ENCODE measurements around the gene CERS1.
"Not testable (repeated sequence)": the region's sequence is repeated elsewhere in the genome, so short reads cannot be mapped to it uniquely, and the experiment has no call there.

CERS1 gene

GRCh38 chr19:18931316-18932162, 35.6 kb upstream of the CERS1 start:
- FAIRE-seq, result no peak
- DNase-seq (ENCODE audit: insufficient read length), result no peak
- TF ChIP-seq TAF1 (IDR thresholded peaks at IDR 0.05; ENCODE audit: borderline replicate concordance, low read depth, low read length) (no peak), POLR2AphosphoS5 (IDR thresholded peaks at IDR 0.05; ENCODE audit: low read depth, low read length) (no peak), POLR2A (IDR thresholded peaks at IDR 0.05; ENCODE audit: low read depth, low read length) (no peak)

GRCh38 chr19:18929311-18929710, 33.4 kb upstream of the CERS1 start:
- peak; percentile 34; the same call in 1 of the 2 replicates for TF ChIP-seq POLR2AphosphoS5 (IDR thresholded peaks at IDR 0.05; ENCODE audit: low read depth, low read length)
- no peak for TF ChIP-seq POLR2A (IDR thresholded peaks at IDR 0.05; ENCODE audit: low read depth, low read length)
- no peak for TF ChIP-seq TAF1 (IDR thresholded peaks at IDR 0.05; ENCODE audit: borderline replicate concordance, low read depth, low read length)
- FAIRE-seq, result no peak
- no peak for DNase-seq (ENCODE audit: insufficient read length)

DNA sequence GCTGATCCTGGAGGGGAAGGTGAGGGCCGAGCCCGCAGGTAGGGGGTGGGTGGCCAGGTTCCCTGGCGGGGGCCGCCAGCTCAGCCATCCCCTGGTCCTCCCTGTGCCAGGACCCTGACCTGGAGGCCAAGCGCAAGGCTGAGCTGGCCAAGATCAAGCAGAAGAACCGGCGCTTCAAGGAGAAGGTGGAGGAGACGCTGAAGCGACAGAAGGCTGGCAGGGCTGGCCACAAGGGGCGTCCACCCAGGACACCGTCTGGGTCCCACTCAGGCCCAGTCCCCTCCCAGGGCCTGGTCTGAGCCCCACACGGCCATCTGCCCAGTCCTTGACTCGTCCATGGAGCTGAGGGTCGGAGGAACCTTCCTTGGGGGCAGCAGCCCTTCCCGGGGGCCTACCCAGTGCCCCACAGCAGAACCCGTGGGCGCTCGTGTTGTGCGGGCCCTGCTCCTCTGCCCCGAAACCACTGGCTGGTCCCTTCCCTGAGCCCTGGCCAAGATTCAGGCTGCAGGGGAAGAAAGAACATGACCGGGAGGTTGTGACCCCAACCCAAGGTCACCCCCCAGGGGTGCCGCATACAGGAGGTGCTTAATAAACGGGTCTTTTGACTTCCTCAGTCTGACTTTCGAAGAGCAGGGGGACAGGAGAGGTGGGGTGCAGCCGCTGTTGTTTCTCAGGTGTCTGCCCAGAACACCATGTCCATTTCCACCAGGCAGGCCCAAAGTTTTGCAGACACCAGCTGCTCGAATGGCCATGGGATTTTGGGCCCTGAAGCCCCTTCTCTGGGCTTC, 32.3 kb upstream of the CERS1 start:
- TF ChIP-seq TAF1 (IDR thresholded peaks at IDR 0.05; ENCODE audit: borderline replicate concordance, low read depth, low read length) (no peak), POLR2A (IDR thresholded peaks at IDR 0.05; ENCODE audit: low read depth, low read length) (no peak), POLR2AphosphoS5 (IDR thresholded peaks at IDR 0.05; ENCODE audit: low read depth, low read length) (no peak)
- no peak for FAIRE-seq

DNA sequence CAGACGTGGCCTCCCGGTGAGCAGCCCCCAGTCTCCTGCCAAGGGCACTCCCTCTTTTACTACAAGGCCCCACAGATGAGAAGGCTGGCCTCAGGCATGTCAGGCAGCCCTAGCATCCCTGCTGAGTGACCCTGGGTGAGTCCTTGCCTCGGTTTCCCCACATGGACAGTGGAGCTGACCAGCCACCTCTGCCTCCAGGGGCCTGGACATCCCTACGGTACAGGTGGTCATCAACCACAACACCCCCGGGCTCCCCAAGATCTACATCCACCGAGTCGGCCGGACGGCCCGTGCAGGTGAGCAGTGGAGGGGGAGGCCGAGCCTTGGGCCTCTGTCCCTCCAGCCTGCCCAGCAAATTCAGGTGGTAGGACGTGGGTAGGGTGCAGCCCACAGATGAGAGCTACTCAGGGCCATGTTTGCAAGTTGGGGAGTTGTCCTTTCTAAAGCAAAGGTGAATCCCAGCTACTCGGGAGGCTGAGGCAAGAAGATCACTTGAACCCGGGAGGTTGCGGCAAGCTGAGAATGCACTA, 28.8 kb upstream of the CERS1 start:
- TF ChIP-seq POLR2AphosphoS5 (IDR thresholded peaks at IDR 0.05; ENCODE audit: low read depth, low read length) (no peak), POLR2A (IDR thresholded peaks at IDR 0.05; ENCODE audit: low read depth, low read length) (no peak), TAF1 (IDR thresholded peaks at IDR 0.05; ENCODE audit: borderline replicate concordance, low read depth, low read length) (no peak)
- FAIRE-seq, result no peak

More for the DNA sequence above, 32.3 kb upstream of the CERS1 start:
- no peak for DNase-seq (ENCODE audit: insufficient read length)

DNA sequence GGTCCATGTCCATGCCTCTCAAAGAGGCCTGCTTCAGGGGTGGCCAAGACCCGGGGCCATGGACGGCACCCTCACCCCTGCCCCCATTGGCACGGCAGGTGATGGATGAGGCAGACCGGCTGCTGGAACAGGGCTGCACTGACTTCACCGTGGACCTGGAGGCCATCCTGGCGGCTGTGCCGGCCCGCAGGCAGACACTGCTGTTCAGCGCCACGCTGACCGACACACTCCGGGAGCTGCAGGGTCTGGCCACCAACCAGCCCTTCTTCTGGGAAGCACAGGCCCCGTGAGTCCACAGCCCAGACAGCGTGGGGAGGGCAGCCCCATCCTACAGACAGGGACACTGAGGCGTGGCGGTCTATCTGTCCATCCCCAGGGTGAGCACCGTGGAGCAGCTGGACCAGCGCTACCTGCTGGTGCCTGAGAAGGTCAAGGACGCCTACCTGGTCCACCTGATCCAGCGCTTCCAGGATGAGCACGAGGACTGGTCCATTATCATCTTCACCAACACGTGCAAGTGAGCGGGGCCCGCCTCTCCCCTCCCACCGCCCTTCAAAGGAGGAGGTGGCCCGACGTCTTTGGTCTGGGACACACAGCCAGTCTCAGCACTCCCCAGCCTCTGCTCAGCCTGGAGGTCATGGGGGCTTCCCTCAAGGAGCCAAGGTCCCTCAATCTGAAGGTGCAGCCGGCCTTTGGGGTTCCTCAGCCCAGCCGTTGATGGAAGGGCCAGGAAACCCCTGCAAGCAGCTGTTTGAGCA, 26.4 kb upstream of the CERS1 start:
- FAIRE-seq (no peak), DNase-seq (ENCODE audit: insufficient read length) (no peak)
- TF ChIP-seq POLR2A (IDR thresholded peaks at IDR 0.05; ENCODE audit: low read depth, low read length) (no peak), POLR2AphosphoS5 (IDR thresholded peaks at IDR 0.05; ENCODE audit: low read depth, low read length) (no peak), TAF1 (IDR thresholded peaks at IDR 0.05; ENCODE audit: borderline replicate concordance, low read depth, low read length) (no peak)

More for the DNA sequence above, 28.8 kb upstream of the CERS1 start:
- no peak for DNase-seq (ENCODE audit: insufficient read length)

- DNase-seq (ENCODE audit: insufficient read length), result no peak
- TF ChIP-seq POLR2AphosphoS5 (IDR thresholded peaks at IDR 0.05; ENCODE audit: low read depth, low read length), result no peak
- TF ChIP-seq POLR2A (IDR thresholded peaks at IDR 0.05; ENCODE audit: low read depth, low read length), result no peak
- TF ChIP-seq TAF1 (IDR thresholded peaks at IDR 0.05; ENCODE audit: borderline replicate concordance, low read depth, low read length), result no peak
- no peak for FAIRE-seq
These were observed 25.6 kb upstream of the CERS1 start for GRCh38 chr19:18921593-18921992.

GRCh38 chr19:18920400-18920799, 24.4 kb upstream of the CERS1 start:
- no peak for FAIRE-seq
- DNase-seq (ENCODE audit: insufficient read length), result no peak
- no peak for TF ChIP-seq TAF1 (IDR thresholded peaks at IDR 0.05; ENCODE audit: borderline replicate concordance, low read depth, low read length)
- no peak for TF ChIP-seq POLR2A (IDR thresholded peaks at IDR 0.05; ENCODE audit: low read depth, low read length)
- no peak for TF ChIP-seq POLR2AphosphoS5 (IDR thresholded peaks at IDR 0.05; ENCODE audit: low read depth, low read length)

- TF ChIP-seq TAF1 (IDR thresholded peaks at IDR 0.05; ENCODE audit: borderline replicate concordance, low read depth, low read length) (no peak), POLR2A (IDR thresholded peaks at IDR 0.05; ENCODE audit: low read depth, low read length) (no peak), POLR2AphosphoS5 (IDR thresholded peaks at IDR 0.05; ENCODE audit: low read depth, low read length) (no peak)
- FAIRE-seq (no peak), DNase-seq (ENCODE audit: insufficient read length) (no peak)
These were observed 23.9 kb upstream of the CERS1 start for GRCh38 chr19:18919900-18920214.

DNA sequence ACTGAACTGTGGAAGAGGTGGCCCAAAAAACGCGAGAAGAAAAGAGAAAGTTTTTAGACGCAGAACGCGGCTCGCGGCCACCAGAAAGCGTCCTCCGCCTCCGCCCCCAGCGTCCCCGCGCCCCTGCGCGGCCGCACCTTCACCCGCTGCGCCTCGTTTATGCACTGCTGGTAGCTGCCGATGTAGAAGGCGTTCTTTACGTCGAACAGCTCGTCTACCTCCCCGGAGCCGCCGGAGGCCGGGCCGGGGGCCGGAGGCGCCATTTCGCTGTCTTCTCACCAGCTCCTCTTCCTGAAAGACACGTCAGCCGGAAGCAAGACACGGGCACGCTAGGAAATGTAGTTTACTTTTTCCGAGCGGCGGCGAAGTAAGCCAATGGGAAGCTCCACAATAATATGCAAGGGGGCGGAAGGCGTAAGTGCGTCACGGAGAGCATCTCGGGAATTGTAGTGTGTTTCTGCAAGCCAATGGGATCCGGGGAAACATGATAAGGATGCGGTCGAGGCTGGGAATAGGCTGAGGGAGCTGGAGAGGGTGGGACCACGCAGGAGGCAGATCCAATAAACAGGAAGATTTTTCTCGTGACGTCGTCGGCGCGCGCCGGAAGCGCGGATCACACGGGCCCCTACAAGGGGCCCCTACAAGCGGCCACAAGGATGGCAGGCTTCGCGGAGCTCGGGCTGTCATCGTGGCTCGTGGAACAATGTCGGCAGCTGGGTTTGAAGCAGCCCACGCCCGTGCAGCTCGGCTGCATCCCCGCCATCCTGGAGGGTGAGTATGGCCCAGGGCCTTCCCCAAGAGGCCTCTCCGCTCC, 23.3 kb upstream of the CERS1 start, which contains the start of the genes COPE and DDX49:
COPE (minus strand) TSS at position 302 of the 814 bp plus-strand sequence; CDS start at position 263, 39 bp downstream.
DDX49 (plus strand) TSS at position 630 of the 814 bp plus-strand sequence; CDS start at position 657, 27 bp downstream.
- TF ChIP-seq POLR2A (IDR thresholded peaks at IDR 0.05; ENCODE audit: low read depth, low read length) (peak; percentile 87), TAF1 (IDR thresholded peaks at IDR 0.05; ENCODE audit: borderline replicate concordance, low read depth, low read length) (peak; percentile 94), POLR2AphosphoS5 (IDR thresholded peaks at IDR 0.05; ENCODE audit: low read depth, low read length) (peak; percentile 91)
- DNase-seq (ENCODE audit: insufficient read length), result peak; percentile 97
- FAIRE-seq, result peak; percentile 99

GRCh38 chr19:18917593-18917992, 21.6 kb upstream of the CERS1 start:
- not testable (repeated sequence) for FAIRE-seq; DNase-seq (ENCODE audit: insufficient read length)
